Keratinocyte (primary cell): ENCODE results near the gene OSBPL5. TPM values are rescaled to one million over a fixed set of nuclear protein-coding genes. Genes with fewer than 3 reads are reported as not detected.

Experiments used
- DNase-seq: peaks from one replicate; pipeline ENCODE4 v3.0.0-alpha.2; 2011; ENCODE audit warnings: low read depth, missing footprints, low spot score
- FAIRE-seq: peaks from 2 replicates; lab custom pipeline; 2011; peaks lifted over from hg19 to GRCh38; lab: Jason Lieb, UNC
- H2AFZ ChIP-seq: 2 replicates; pipeline ENCODE4 v1.6.0; 2012; ENCODE audit warnings: low read length, control low read depth, inconsistent platforms; ENCODE audit not compliant: control insufficient read depth
- H3K27ac ChIP-seq: 2 replicates; pipeline ENCODE4 v1.5.1; 2011; ENCODE audit warnings: low read length; ENCODE audit not compliant: control insufficient read depth, insufficient read depth
- H3K27me3 ChIP-seq: 3 replicates; pipeline ENCODE4 v1.6.0; 2011; ENCODE audit warnings: low read length; ENCODE audit not compliant: control insufficient read depth, insufficient read depth; ENCODE audit errors: extremely low read depth
- H3K36me3 ChIP-seq, 2 experiments: 2 replicates in 1 of 2; 3 replicates in 1 of 2; pipeline ENCODE4 v1.5.1; 2011; ENCODE audit warnings: low read length in 2 of 2, mild to moderate bottlenecking in 1 of 2; ENCODE audit not compliant: control insufficient read depth in 2 of 2, insufficient read depth in 2 of 2; ENCODE audit errors: extremely low read depth in 1 of 2
- H3K4me1 ChIP-seq: 3 replicates; pipeline ENCODE4 v1.5.1; 2011; ENCODE audit warnings: low read length; ENCODE audit not compliant: control insufficient read depth, insufficient read depth; ENCODE audit errors: extremely low read depth
- H3K4me2 ChIP-seq: 3 replicates; pipeline ENCODE4 v1.6.0; 2011; ENCODE audit warnings: low read depth, low read length; ENCODE audit not compliant: control insufficient read depth, insufficient read depth; ENCODE audit errors: extremely low read depth
- H3K4me3 ChIP-seq, 3 experiments: fragments of 200-600 bp in 1 of 3; sonication (generic) in 1 of 3; 2 replicates in 2 of 3; 3 replicates in 1 of 3; pipeline ENCODE4 v1.5.1; 2011 to 2016; ENCODE audit warnings: low read length in 3 of 3, mild to moderate bottlenecking in 3 of 3, control low read depth in 2 of 3, inconsistent platforms in 1 of 3, low read depth in 1 of 3, mixed read lengths in 1 of 3, mixed run types in 1 of 3, moderate library complexity in 1 of 3; ENCODE audit not compliant: control insufficient read depth in 2 of 3, insufficient read depth in 2 of 3; ENCODE audit errors: extremely low read depth in 1 of 3
- H3K79me2 ChIP-seq: 2 replicates; pipeline ENCODE4 v1.6.0; 2012; ENCODE audit warnings: low read length; ENCODE audit not compliant: control insufficient read depth, insufficient read depth
- H3K9ac ChIP-seq: 3 replicates; pipeline ENCODE4 v1.6.0; 2011; ENCODE audit warnings: low read length; ENCODE audit not compliant: control insufficient read depth, insufficient read depth; ENCODE audit errors: extremely low read depth
- H3K9me1 ChIP-seq: 3 replicates; pipeline ENCODE4 v1.6.0; 2011; ENCODE audit warnings: low read length; ENCODE audit not compliant: control insufficient read depth, insufficient read depth; ENCODE audit errors: extremely low read depth
- H3K9me3 ChIP-seq: 2 replicates; pipeline ENCODE4 v1.5.1; 2012; ENCODE audit warnings: low read depth, low read length; ENCODE audit not compliant: control insufficient read depth
- H4K20me1 ChIP-seq: 3 replicates; pipeline ENCODE4 v1.6.0; 2011; ENCODE audit warnings: low read length; ENCODE audit not compliant: control insufficient read depth, insufficient read depth; ENCODE audit errors: extremely low read depth
- CTCF ChIP-seq, 3 experiments: IDR thresholded peaks in 1 of 3; conservative IDR thresholded peaks in 1 of 3; optimal IDR thresholded peaks in 1 of 3; 2 replicates in 2 of 3; 3 replicates in 1 of 3; pipeline versions ENCODE3 to v1.5.1; 2011; ENCODE audit warnings: low read length in 3 of 3, mild to moderate bottlenecking in 3 of 3, moderate library complexity in 2 of 3, control low read depth in 1 of 3, inconsistent platforms in 1 of 3; ENCODE audit not compliant: insufficient read depth in 2 of 3; ENCODE audit errors: extremely low read depth in 1 of 3
- EZH2 ChIP-seq: IDR thresholded peaks from one replicate; pipeline ENCODE4 v1.6.1; 2012; ENCODE audit warnings: inconsistent platforms, mild to moderate bottlenecking, low read length, moderate library complexity
- dilution Hi-C: fragments of 300-500 bp; cut with MboI; formaldehyde crosslinking; loops from one replicate; pipeline ENCODE4 v1.7.0; 2020; ENCODE audit warnings: low sequenced_read_pairs; ENCODE audit not compliant: extremely low pct_ligation_motif_present
- polyA plus RNA-seq, 5 experiments: library from polyadenylated mRNA; depleted of rRNA in 3 of 5; stranded (reverse) in 3 of 5; stranded (forward) in 1 of 5; unstranded in 1 of 5; fragments of >200 nt; gene quantifications; 1 replicate in 1 of 5; 2 replicates in 3 of 5; 3 replicates in 1 of 5; pipeline versions ENCODE4 v1.2.1 to v1.2.3, GENCODE V29; 2011 to 2012; ENCODE audit warnings: missing spikeins in 2 of 5, low read depth in 1 of 5, low replicate concordance in 1 of 5

Gene OSBPL5
- polyA plus RNA-seq, 1 donor (not counting 4 experiments of a cell fraction or from before 2014, with no cell fraction given), result 3.0 TPM

GRCh38 chr11:3152471-3153110 lies 12.5 kb downstream of the OSBPL5 start:
- H4K20me1 ChIP-seq, result peaks cover 6% of the 10 kb centered on the region
- H3K4me2 ChIP-seq, result no peak overlapping the region
- peaks cover 15% of the 10 kb centered on the region for H3K79me2 ChIP-seq
- no peak overlapping the region for H2AFZ ChIP-seq
- no peaks in the 10 kb centered on the region for H3K9me1 ChIP-seq
- H3K27me3 ChIP-seq, result no peaks in the 10 kb centered on the region
- no peaks in the 10 kb centered on the region for H3K9me3 ChIP-seq
- H3K9ac ChIP-seq, result no peak overlapping the region
- FAIRE-seq (no peak), DNase-seq (no peak)
- no peaks in the 10 kb centered on the region for H3K4me1 ChIP-seq
- no peak overlapping the region for H3K4me3 ChIP-seq
- TF ChIP-seq EZH2, result no peak
- H3K36me3 ChIP-seq, result peaks cover 0 to 1% of the 10 kb centered on the region in 2 experiments
- H3K27ac ChIP-seq, result no peak overlapping the region
- dilution Hi-C loops, result no loop called here

- H3K4me1 ChIP-seq, result no peaks in the 10 kb centered on the region
- no peak for FAIRE-seq
Measured at GRCh38 chr11:3150726-3151125, 14.4 kb downstream of the OSBPL5 start.

More at GRCh38 chr11:3150726-3151125, 14.4 kb downstream of the OSBPL5 start:
- Histone ChIP-seq H4K20me1 (peaks cover under 1% of the 10 kb centered on the region), H3K36me3 (peaks cover 0 to 1% of the 10 kb centered on the region in 2 experiments), H3K9me3 (no peaks in the 10 kb centered on the region), H2AFZ (no peak overlapping the region), H3K27ac (no peak overlapping the region), H3K9me1 (no peaks in the 10 kb centered on the region), H3K79me2 (peaks cover 10% of the 10 kb centered on the region), H3K27me3 (no peaks in the 10 kb centered on the region), H3K9ac (no peak overlapping the region), H3K4me2 (no peak overlapping the region), H3K4me3 (no peak overlapping the region)
- DNase-seq, result no peak
- TF ChIP-seq CTCF (optimal IDR thresholded peaks at IDR 0.05 in 1 of 3, IDR thresholded peaks at IDR 0.05 in 1 of 3, conservative IDR thresholded peaks at IDR 0.05 in 1 of 3; ENCODE audit: extremely low read depth in 1 of 3, insufficient read depth in 2 of 3, low read length in 3 of 3) (no peak), EZH2 (no peak)
- dilution Hi-C loops, result no loop called here
